ENCODE measurements around the gene AGPS. TPM values are rescaled to one million over a fixed set of nuclear protein-coding genes. Genes with fewer than 3 reads are reported as not detected.

The AGPS gene
- polyA plus RNA-seq, 3 donors = 7.1 to 26.9 (median 16.7) TPM

GRCh38 chr2:177551989-177552421 lies 159.4 kb downstream of the AGPS start:
- H3K27ac ChIP-seq (ENCODE audit: low read depth in 1 of 2, low read length in 2 of 2) = peak overlapping the region; percentile 93 to 97
- no peaks in the 10 kb centered on the region for H3K9me3 ChIP-seq (replicated peaks in 1 of 2; ENCODE audit: control insufficient read depth in 1 of 2, insufficient read depth in 1 of 2, low read length in 2 of 2)
- TF ChIP-seq, protein P1, sequence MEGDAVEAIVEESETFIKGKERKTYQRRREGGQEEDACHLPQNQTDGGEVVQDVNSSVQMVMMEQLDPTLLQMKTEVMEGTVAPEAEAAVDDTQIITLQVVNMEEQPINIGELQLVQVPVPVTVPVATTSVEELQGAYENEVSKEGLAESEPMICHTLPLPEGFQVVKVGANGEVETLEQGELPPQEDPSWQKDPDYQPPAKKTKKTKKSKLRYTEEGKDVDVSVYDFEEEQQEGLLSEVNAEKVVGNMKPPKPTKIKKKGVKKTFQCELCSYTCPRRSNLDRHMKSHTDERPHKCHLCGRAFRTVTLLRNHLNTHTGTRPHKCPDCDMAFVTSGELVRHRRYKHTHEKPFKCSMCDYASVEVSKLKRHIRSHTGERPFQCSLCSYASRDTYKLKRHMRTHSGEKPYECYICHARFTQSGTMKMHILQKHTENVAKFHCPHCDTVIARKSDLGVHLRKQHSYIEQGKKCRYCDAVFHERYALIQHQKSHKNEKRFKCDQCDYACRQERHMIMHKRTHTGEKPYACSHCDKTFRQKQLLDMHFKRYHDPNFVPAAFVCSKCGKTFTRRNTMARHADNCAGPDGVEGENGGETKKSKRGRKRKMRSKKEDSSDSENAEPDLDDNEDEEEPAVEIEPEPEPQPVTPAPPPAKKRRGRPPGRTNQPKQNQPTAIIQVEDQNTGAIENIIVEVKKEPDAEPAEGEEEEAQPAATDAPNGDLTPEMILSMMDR (IDR thresholded peaks at IDR 0.05) = no peak
- H3K4me3 ChIP-seq (replicated peaks in 1 of 3; ENCODE audit: low read depth in 2 of 3, low read length in 3 of 3) = peak overlapping the region; percentile 87 to 99 (median 98)
- H3K9me3 Mint-ChIP-seq = no peaks in the 10 kb centered on the region
- DNase-seq = no peak
- H3K4me2 ChIP-seq (replicated peaks; ENCODE audit: extremely low read depth, low read length, poor library complexity, severe bottlenecking) = peak overlapping the region; percentile 75
- H3K9ac ChIP-seq (ENCODE audit: insufficient read depth, low read length, poor library complexity, severe bottlenecking) = peak overlapping the region; percentile 88
- H3K27me3 ChIP-seq (ENCODE audit: control insufficient read depth in 2 of 2, insufficient read depth in 2 of 2, low read length in 2 of 2) = no peaks in the 10 kb centered on the region
- WGBS (ENCODE audit: insufficient coverage) = 62% methylated on average over 7 of the region's 13 CpGs
- intact Hi-C loops (cut with micrococcal nuclease) = loop anchor here (2.0 to 5.0 kb wide), 2 partner anchors 65 to 67 kb away; a partner anchor contains a TSS
- H3K79me2 ChIP-seq (ENCODE audit: insufficient read depth, low read length) = no peaks in the 10 kb centered on the region
- H3K36me3 Mint-ChIP-seq = no peaks in the 10 kb centered on the region
- peak overlapping the region; percentile 99 to 100 (median 100) for H3K27ac Mint-ChIP-seq
- H4K20me1 ChIP-seq (ENCODE audit: insufficient read depth, low read length) = no peaks in the 10 kb centered on the region
- H3K27me3 Mint-ChIP-seq (ENCODE audit: low read depth in 3 of 3) = peaks cover 0 to 2% (median 0%) of the 10 kb centered on the region in 3 donors
- H3K36me3 ChIP-seq (replicated peaks in 1 of 2; ENCODE audit: control insufficient read depth in 1 of 2, insufficient read depth in 2 of 2, low read length in 2 of 2) = no peaks in the 10 kb centered on the region
- H3K4me1 ChIP-seq (ENCODE audit: control insufficient read depth in 1 of 2, insufficient read depth in 2 of 2, low read length in 2 of 2) = peaks cover 10 to 12% of the 10 kb centered on the region in 2 donors
- peak overlapping the region; percentile 92 to 97 for H3K4me3 Mint-ChIP-seq
- H2AFZ ChIP-seq (ENCODE audit: insufficient read depth, low read depth, low read length, poor library complexity, severe bottlenecking) = peak overlapping the region; percentile 94
- H3K4me1 Mint-ChIP-seq = peaks cover 12% of the 10 kb centered on the region

DNA sequence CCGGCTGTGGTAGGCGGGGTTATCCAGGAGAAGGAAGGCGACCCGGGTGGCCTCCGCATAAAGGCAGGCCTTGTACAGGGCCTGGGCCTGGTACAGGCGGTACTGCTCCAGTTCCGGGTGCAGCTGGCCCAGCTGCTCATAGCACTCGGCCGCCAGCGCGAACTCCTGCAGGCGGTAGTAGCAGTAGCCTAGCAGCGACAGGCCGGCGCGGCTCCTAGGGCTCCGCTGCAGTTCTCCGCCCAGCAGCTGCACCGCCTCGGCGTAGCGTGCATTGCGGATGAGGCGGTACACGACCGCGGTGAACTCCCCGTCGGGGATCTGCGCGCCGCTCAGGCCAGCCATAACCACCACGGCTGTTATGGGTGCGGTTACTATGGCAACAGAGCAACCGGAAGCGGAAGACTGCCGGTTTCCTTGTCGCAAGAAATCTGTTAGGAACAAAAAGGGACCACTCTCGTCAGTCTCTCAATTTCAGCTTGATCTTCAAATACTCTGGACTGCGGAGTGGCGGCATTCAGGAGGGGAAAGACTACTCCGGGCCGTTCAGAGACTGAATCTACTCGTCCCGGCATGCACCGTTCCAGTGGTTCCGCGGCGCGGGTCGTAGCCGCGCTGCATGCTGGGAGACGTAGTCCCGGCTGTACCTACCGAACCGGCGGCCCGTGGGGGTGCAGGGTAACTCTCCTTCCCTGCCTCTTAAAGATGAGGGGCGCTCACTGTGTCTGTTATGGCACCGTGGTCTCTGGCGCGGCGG lies 160.0 kb downstream of the AGPS start:
- Histone ChIP-seq H3K36me3 (replicated peaks in 1 of 2; ENCODE audit: control insufficient read depth in 1 of 2, insufficient read depth in 2 of 2, low read length in 2 of 2) (no peaks in the 10 kb centered on the region), H3K9me3 (replicated peaks in 1 of 2; ENCODE audit: control insufficient read depth in 1 of 2, insufficient read depth in 1 of 2, low read length in 2 of 2) (no peaks in the 10 kb centered on the region), H3K27me3 (ENCODE audit: control insufficient read depth in 2 of 2, insufficient read depth in 2 of 2, low read length in 2 of 2) (no peaks in the 10 kb centered on the region), H3K4me2 (replicated peaks; ENCODE audit: extremely low read depth, low read length, poor library complexity, severe bottlenecking) (peak overlapping the region; percentile 75), H3K4me1 (ENCODE audit: control insufficient read depth in 1 of 2, insufficient read depth in 2 of 2, low read length in 2 of 2) (peaks cover 10 to 12% of the 10 kb centered on the region in 2 donors), H3K27ac (ENCODE audit: low read depth in 1 of 2, low read length in 2 of 2) (peak overlapping the region; percentile 93 to 97), H3K79me2 (ENCODE audit: insufficient read depth, low read length) (no peaks in the 10 kb centered on the region), H4K20me1 (ENCODE audit: insufficient read depth, low read length) (no peaks in the 10 kb centered on the region), H3K4me3 (replicated peaks in 1 of 3; ENCODE audit: low read depth in 2 of 3, low read length in 3 of 3) (peak overlapping the region; percentile 87 to 99 (median 98)), H3K9ac (ENCODE audit: insufficient read depth, low read length, poor library complexity, severe bottlenecking) (peak overlapping the region; percentile 88), H2AFZ (ENCODE audit: insufficient read depth, low read depth, low read length, poor library complexity, severe bottlenecking) (peak overlapping the region; percentile 94)
- Mint-ChIP-seq H3K27me3 (ENCODE audit: low read depth in 3 of 3) (peaks cover 0 to 2% (median 0%) of the 10 kb centered on the region in 3 donors), H3K27ac (peak overlapping the region; percentile 99 to 100 (median 100)), H3K4me1 (peaks cover 12% of the 10 kb centered on the region), H3K36me3 (no peaks in the 10 kb centered on the region), H3K4me3 (peak overlapping the region; percentile 92 to 97), H3K9me3 (peaks cover 0 to 3% (median 0%) of the 10 kb centered on the region in 7 donors)
- under 1% methylated on average over 56 of the region's 64 CpGs for WGBS (ENCODE audit: insufficient coverage)
- TF ChIP-seq, protein P1 (IDR thresholded peaks at IDR 0.05) = no peak
- intact Hi-C loops (cut with micrococcal nuclease) = loop anchor here (2.0 to 5.0 kb wide), 2 partner anchors 65 to 66 kb away; a partner anchor contains a TSS
- peak; percentile 92 to 94 (median 93) for DNase-seq

Data from CD14-positive monocyte (primary cell).